Subcutaneous adipose tissue (tissue), 4 donors: ENCODE measurements around the gene COL27A1. TPM values are rescaled to one million over a fixed set of nuclear protein-coding genes. Genes with fewer than 3 reads are reported as not detected.

Experiments
- CTCF ChIP-seq: fragments of 450-650 bp; IDR thresholded peaks from one replicate; pipeline ENCODE4 v1.5.1; 2016; ENCODE audit warnings: low read depth, mild to moderate bottlenecking, control low read depth, antibody characterized with exemption, moderate library complexity
- total RNA-seq, 4 donors: library from RNA; depleted of rRNA; stranded (reverse); fragments of >200 nt; gene quantifications; one replicate each; pipeline ENCODE4 v1.1.0, GENCODE V29; 2016

COL27A1 gene
- total RNA-seq, 4 donors from 2014 or later = 1.0 to 7.7 (median 4.4) TPM

GRCh38 chr9:114280636-114281472 is 125.5 kb downstream of the COL27A1 start:
- no peak for TF ChIP-seq CTCF

- no peak for TF ChIP-seq CTCF
Measured at GRCh38 chr9:114281473-114282103, 126.3 kb downstream of the COL27A1 start.

- no peak for TF ChIP-seq CTCF
Measured at GRCh38 chr9:114282104-114282485, 126.8 kb downstream of the COL27A1 start.

- TF ChIP-seq CTCF = no peak
Measured at GRCh38 chr9:114282507-114282906, 127.2 kb downstream of the COL27A1 start.

GRCh38 chr9:114282926-114283325 is 127.6 kb downstream of the COL27A1 start:
- no peak for TF ChIP-seq CTCF

GRCh38 chr9:114283551-114284111 is 128.3 kb downstream of the COL27A1 start:
- no peak for TF ChIP-seq CTCF
